ENCODE measurements around the gene MFAP1. TPM values are rescaled to one million over a fixed set of nuclear protein-coding genes. Genes with fewer than 3 reads are reported as not detected.

The MFAP1 gene
- total RNA-seq, 4 donors from 2014 or later, result 14.5 to 21.6 (median 18.4) TPM

- intact Hi-C loops (cut with DNase I), result no loop called here
- whole genome bisulfite sequencing, 2 donors, result 53 to 71% methylated on average over 2 of the region's 2 CpGs
- peaks cover 12 to 100% (median 42%) of the 10 kb centered on the region in 3 donors for H3K36me3 ChIP-seq
- no peak overlapping the region for H3K4me3 ChIP-seq
- H3K4me1 ChIP-seq, result no peaks in the 10 kb centered on the region
- TF ChIP-seq POLR2A (IDR thresholded peaks at IDR 0.05), result no peak
- TF ChIP-seq CTCF (IDR thresholded peaks at IDR 0.05), result no peak
- H3K27me3 ChIP-seq, result no peaks in the 10 kb centered on the region
- no peak overlapping the region for H3K27ac ChIP-seq
- no peaks in the 10 kb centered on the region for H3K9me3 ChIP-seq
- no peak for DNase-seq
Observed at GRCh38 chr15:43763819-43764446, 60.6 kb downstream of the MFAP1 start.

- Histone ChIP-seq H3K9me3 (no peaks in the 10 kb centered on the region), H3K4me3 (no peak overlapping the region), H3K4me1 (no peaks in the 10 kb centered on the region), H3K27ac (no peak overlapping the region), H3K27me3 (no peaks in the 10 kb centered on the region), H3K36me3 (peaks cover 12 to 100% (median 34%) of the 10 kb centered on the region in 3 donors)
- WGBS, 2 donors, result 55 to 62% methylated on average over 6 of the region's 6 CpGs
- TF ChIP-seq POLR2A (IDR thresholded peaks at IDR 0.05) (no peak), CTCF (IDR thresholded peaks at IDR 0.05) (no peak)
- DNase-seq, result no peak
- intact Hi-C loops (cut with DNase I), result no loop called here
Observed at GRCh38 chr15:43762824-43763223, 61.7 kb downstream of the MFAP1 start.

Small RNAs within 50 kb of the gene (small RNA-seq; reads per million reads assigned to genes)
- gene MIR1282 (0 reads per million in 4 donors), gene RF00019 (0 reads per million in 4 donors)

Other genes with a start within 250 kb of the MFAP1 start
- gene PPIP5K1, start 234.5 kb downstream of the MFAP1 start, total RNA-seq, result 10 to 100 TPM; 21.4 to 33.0 (median 26.7) TPM
- gene CKMT1B, start 230.7 kb downstream of the MFAP1 start, total RNA-seq, result 100 to 1,000 TPM in 2 of 4 donors, 10 to 100 TPM in 2; 60.7 to 159 (median 87.4) TPM
- 1 to 10 TPM in 1 of 4 donors, under 1 TPM in 1, not detected in 2; 0.03 to 1.1 TPM for gene STRC, start 205.9 kb downstream of the MFAP1 start, total RNA-seq
- 1 to 10 TPM in 3 of 4 donors, not detected in 1; 2.4 to 3.8 (median 2.7) TPM for gene CATSPER2, start 175.8 kb downstream of the MFAP1 start, total RNA-seq
- gene CKMT1A, start 130.8 kb downstream of the MFAP1 start, total RNA-seq, result 100 to 1,000 TPM in 2 of 4 donors, 10 to 100 TPM in 2; 53.1 to 128 (median 93.6) TPM
- gene PDIA3, start 78.3 kb downstream of the MFAP1 start, total RNA-seq, result 100 to 1,000 TPM in 3 of 4 donors, 10 to 100 TPM in 1; 74.6 to 155 (median 129) TPM
- 10 to 100 TPM; 16.9 to 40.4 (median 29.9) TPM for gene ELL3, start 47.7 kb downstream of the MFAP1 start, total RNA-seq
- gene SERF2, start 32.4 kb downstream of the MFAP1 start, total RNA-seq, result 100 to 1,000 TPM; 520 to 903 (median 765) TPM
- gene SERINC4, start 24.5 kb downstream of the MFAP1 start, total RNA-seq, result under 1 TPM in 1 of 4 donors, not detected in 3; 0.19 TPM
- 1 to 10 TPM; 2.0 to 9.3 (median 5.8) TPM for gene HYPK, start 24.1 kb downstream of the MFAP1 start, total RNA-seq
- 10 to 100 TPM in 2 of 4 donors, 1 to 10 TPM in 2; 4.6 to 15.8 (median 10.3) TPM for gene WDR76, start 2.3 kb upstream of the MFAP1 start, total RNA-seq

All from esophagus squamous epithelium (tissue), 5 donors.